ENCODE data around the gene IPO9.

DNA sequence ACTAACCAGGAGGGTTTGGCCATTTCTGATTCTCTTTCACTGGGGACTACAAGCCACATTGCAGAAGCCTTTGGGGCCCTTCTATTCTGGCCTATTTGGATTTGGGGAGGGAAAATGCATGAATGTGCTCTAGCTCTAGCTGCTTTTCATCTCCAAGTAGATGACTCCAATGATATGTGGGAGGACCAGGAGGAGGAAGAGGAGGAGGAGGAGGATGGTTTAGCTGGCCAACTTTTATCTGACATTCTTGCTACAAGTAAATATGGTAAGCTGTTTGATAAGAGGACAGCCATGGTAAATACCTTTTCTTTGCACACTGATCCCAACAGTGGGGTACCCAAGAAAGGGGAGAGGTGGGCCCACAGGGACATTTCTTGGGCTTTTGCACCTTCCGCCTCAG is 45.7 kb downstream of the IPO9 start:
- TF ChIP-seq TAF1 (IDR thresholded peaks at IDR 0.05; ENCODE audit: borderline replicate concordance, low read depth, low read length) (no peak), CTCF (IDR thresholded peaks at IDR 0.05 in 2 of 3, conservative IDR thresholded peaks at IDR 0.05 in 1 of 3; ENCODE audit: control insufficient read depth in 2 of 3, extremely low read depth in 1 of 3, insufficient read depth in 1 of 3, low read depth in 3 of 3, low read length in 3 of 3) (no peak), PML (IDR thresholded peaks at IDR 0.05; ENCODE audit: low read length) (no peak), REST (IDR thresholded peaks at IDR 0.05; ENCODE audit: low read depth, low read length) (no peak), GABPA (IDR thresholded peaks at IDR 0.05; ENCODE audit: low read depth) (no peak), POLR2A (IDR thresholded peaks at IDR 0.05; ENCODE audit: low read depth, low read length) (no peak), JUND (IDR thresholded peaks at IDR 0.05; ENCODE audit: low read depth, low read length) (no peak), NR2C1 (IDR thresholded peaks at IDR 0.05) (no peak), ATF3 (IDR thresholded peaks at IDR 0.05; ENCODE audit: borderline replicate concordance, extremely low read depth, low read depth, low read length) (no peak), USF2 (IDR thresholded peaks at IDR 0.05; ENCODE audit: borderline replicate concordance, low read depth, low read length) (no peak), MTA3 (IDR thresholded peaks at IDR 0.05; ENCODE audit: borderline replicate concordance, low read length) (no peak), ZNF217 (IDR thresholded peaks at IDR 0.05) (no peak)

All from GM12878 (cell line).